ENCODE results near the gene PRDM15.

The PRDM15 gene

DNA sequence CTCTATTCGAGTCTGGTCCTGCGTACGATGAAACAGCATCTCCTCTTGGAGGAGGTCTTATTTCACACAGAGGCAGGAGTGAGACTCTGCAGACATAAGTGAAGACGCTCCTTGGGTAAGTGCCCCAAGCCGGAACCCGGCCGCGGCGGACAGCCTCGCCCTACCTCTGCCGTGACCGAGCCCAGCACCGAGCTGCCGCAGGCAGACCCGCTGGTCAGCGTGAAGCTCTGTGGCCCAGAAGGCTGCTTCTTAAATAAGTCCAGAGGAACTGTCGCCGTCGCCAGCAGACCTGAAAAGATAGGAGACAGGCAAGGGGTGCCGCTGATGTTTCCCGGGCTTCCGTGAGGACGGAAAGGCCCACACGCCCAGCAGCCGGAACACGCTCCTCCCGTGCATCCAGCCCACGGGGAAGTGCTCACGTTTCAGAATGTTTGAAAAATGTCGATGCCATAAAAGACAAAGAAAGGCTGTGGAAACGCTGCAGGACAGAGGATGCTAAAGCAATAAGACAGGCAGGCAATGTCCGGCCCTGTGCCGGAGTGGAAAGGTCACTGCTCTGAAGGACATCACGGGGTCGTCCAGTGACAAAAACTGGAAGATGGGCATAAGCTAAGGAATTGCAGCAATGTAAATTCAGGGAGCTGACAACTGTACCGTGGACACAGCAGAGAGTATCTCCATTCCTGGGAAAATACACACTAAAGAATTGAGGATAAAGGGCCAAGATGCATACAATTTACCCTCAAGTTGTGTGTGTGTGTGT, 28.5 kb upstream of the PRDM15 start:
- no peak for DNase-seq (ENCODE audit: low read depth in 1 of 2, low spot score in 1 of 2)

- DNase-seq (ENCODE audit: low read depth in 1 of 2, low spot score in 1 of 2) = no peak
These were observed 27.6 kb upstream of the PRDM15 start for GRCh38 chr21:41906770-41907169.

- no peak for DNase-seq (ENCODE audit: low read depth in 1 of 2, low spot score in 1 of 2)
These were observed 24.6 kb upstream of the PRDM15 start for GRCh38 chr21:41903559-41904351.

DNA sequence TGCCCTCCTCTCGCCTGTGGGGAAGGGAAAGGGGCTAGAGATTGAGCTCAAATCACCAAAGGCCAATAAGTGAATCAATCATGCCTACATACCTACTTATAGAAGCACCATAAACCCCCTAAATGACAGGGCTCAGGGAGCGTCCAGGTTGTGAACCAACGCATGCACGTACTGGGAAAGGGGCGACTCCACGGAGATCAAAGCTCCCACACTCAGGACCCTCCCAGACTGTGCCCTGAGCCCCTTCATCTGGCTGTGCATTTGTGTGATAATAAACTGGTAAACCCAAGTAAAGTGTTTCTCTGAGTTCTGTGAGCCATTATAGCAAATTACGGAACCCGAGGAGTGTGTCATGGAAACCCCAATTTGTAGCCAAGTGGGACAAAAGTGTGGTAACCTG, 23.8 kb upstream of the PRDM15 start:
- no peak for DNase-seq (ENCODE audit: low read depth in 1 of 2, low spot score in 1 of 2)

GRCh38 chr21:41901782-41902181, 22.6 kb upstream of the PRDM15 start:
- no peak for DNase-seq (ENCODE audit: low read depth in 1 of 2, low spot score in 1 of 2)

DNA sequence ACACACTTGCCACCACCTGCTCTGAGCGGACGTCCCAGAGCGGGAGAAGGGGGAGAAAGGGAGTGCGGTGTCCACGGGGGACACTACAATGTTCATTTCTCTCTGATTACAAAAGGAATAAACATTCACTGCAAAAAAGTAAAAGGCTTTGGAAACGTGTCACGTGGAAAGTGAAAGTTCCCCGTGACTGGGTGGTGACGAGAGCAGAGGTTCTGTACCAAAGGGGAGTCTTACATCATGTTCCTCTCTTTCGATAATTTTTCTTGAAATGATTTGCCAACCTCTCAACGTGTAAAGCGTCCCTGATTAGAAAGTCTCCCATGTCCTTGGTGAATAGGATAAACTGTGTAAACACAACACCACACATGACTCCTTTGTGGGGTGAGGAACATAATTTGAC, 22.0 kb upstream of the PRDM15 start:
- DNase-seq (ENCODE audit: low read depth in 1 of 2, low spot score in 1 of 2) = no peak

GRCh38 chr21:41900401-41900800, 21.3 kb upstream of the PRDM15 start:
- DNase-seq (ENCODE audit: low read depth in 1 of 2, low spot score in 1 of 2) = no peak

- DNase-seq (ENCODE audit: low read depth in 1 of 2, low spot score in 1 of 2) = no peak
These were observed 20.5 kb upstream of the PRDM15 start for GRCh38 chr21:41899426-41900202.

- DNase-seq (ENCODE audit: low read depth in 1 of 2, low spot score in 1 of 2) = no peak
These were observed 19.9 kb upstream of the PRDM15 start for GRCh38 chr21:41898998-41899397.

DNA sequence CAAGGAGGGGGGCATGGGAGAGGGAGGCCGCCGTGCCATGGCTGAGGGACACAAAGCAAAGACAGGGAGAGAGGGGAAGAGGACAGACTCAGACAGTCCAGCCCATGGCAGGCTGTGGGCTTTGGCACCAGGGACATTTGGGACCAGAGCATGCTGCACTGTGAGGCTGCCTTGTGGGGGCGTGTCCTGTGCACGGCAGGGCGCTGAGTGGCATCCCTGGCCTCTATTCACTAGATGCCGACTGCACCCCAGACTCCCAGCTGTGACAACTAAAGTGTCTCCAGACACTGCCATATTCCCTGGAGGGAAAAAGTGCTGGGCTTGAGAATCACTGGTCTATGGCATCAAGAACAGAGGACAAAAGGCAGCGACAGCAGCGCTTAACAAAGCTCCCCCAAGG, 18.6 kb upstream of the PRDM15 start:
- DNase-seq (ENCODE audit: low read depth in 1 of 2, low spot score in 1 of 2) = no peak

- DNase-seq (ENCODE audit: low read depth in 1 of 2, low spot score in 1 of 2) = no peak
These were observed 18.0 kb upstream of the PRDM15 start for GRCh38 chr21:41897047-41897669.

GRCh38 chr21:41895643-41896493, 16.7 kb upstream of the PRDM15 start:
- DNase-seq (ENCODE audit: low read depth in 1 of 2, low spot score in 1 of 2) = peak in 1 of 2 donors; percentile 27

GRCh38 chr21:41894922-41895557, 15.9 kb upstream of the PRDM15 start:
- no peak for DNase-seq (ENCODE audit: low read depth in 1 of 2, low spot score in 1 of 2)

DNA sequence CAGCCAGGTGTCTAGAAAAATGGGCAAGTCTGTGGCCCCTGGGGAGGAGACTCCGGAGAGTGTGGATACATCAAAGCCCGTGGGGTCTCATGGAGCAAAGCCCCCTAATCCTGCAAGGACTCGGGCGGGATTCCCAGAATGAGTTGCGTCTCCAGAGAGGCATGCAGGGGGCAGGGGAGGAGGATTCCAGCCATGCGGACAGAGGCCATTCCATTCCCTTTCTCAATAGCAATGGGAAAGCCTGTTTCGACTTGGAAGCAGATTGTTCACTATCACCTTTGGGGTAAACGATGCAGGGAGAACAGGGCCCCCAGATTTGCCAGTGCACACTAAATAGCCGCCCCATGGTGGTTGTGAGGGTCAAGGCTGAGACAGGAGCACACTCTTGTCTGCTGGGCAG, 15.4 kb upstream of the PRDM15 start:
- DNase-seq (ENCODE audit: low read depth in 1 of 2, low spot score in 1 of 2) = no peak

- DNase-seq (ENCODE audit: low read depth in 1 of 2, low spot score in 1 of 2) = no peak
These were observed 13.6 kb upstream of the PRDM15 start for GRCh38 chr21:41892726-41893125.

- DNase-seq (ENCODE audit: low read depth in 1 of 2, low spot score in 1 of 2) = no peak
These were observed 12.0 kb upstream of the PRDM15 start for GRCh38 chr21:41891132-41891531.

DNA sequence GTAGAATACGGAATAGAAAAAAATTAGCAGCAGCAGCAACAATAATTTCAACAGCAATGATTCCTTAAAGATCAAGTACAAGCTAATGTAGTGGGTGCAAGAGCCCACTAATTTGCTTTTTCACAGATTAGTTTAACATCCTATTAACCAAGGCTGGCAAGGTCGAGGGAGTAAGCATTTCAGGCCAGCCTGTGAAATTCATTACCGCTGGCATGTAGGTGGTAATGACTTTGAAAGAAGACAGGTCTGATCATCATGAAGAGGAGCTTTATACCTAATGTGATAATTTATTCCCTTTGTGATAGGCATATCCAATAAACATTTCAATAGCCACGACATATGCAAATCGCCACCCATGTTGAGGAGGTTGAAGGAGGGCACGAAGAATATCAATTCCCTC, 11.2 kb upstream of the PRDM15 start:
- DNase-seq (ENCODE audit: low read depth in 1 of 2, low spot score in 1 of 2) = no peak

DNA sequence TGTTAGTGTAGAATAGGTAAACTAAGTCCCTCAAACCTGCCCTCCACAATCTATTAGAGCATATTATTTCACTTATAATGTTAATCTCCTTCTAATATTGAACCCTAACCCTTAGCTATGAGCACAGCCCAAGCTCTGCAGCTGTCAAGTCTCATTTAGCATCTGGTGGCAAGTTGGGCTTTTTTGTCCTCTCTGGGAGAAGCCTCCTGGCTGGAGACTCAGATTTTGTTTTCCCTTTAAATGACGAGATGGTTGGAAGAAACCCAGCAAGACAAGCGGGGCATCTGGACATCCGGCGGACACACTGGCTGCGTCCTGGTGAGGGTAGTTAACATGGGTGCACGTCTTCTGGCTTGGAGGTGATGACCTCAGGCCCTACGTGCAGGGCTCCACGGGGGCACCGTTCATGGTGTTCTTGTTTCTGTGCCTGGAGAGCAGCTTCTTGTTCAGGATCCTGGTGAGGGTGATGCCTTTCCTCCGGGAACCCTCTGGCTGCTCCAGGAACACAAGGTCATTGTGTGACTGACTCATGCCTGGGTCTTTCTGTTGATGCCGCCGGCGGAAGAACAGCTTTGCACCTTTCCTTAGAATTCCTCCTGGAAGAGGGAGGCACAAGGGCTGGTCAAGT, 9.7 kb upstream of the PRDM15 start:
- no peak for DNase-seq (ENCODE audit: low read depth in 1 of 2, low spot score in 1 of 2)

- no peak for DNase-seq (ENCODE audit: low read depth in 1 of 2, low spot score in 1 of 2)
These were observed 8.5 kb upstream of the PRDM15 start for GRCh38 chr21:41887667-41888066.

- DNase-seq (ENCODE audit: low read depth in 1 of 2, low spot score in 1 of 2) = no peak
These were observed 7.2 kb upstream of the PRDM15 start for GRCh38 chr21:41886328-41886727.

All from activated T-helper 1 cell treated with anti-CD3 and anti-CD28 coated beads, Interleukin-2, amount 50 U/mL, for 16 hours (primary cell).